GM12864 (cell line): ENCODE measurements around the gene TMEM132D.

Experiments used
- DNase-seq: peaks from one replicate; pipeline ENCODE4 v3.0.0-alpha.2; 2011; ENCODE audit warnings: low read depth
- H3K4me3 ChIP-seq: 2 replicates; pipeline ENCODE4 v1.5.1; 2011; ENCODE audit warnings: mild to moderate bottlenecking, low read depth, low read length, control low read depth
- TF ChIP-seq, protein P1 (sequence below): IDR thresholded peaks from 2 replicates; pipeline ENCODE4 v1.5.1; 2011; ENCODE audit warnings: low read depth, mild to moderate bottlenecking, moderate library complexity, low read length, control low read depth, inconsistent platforms; ENCODE audit errors: missing control alignments

Gene TMEM132D

GRCh38 chr12:129791396-129791795 lies 112.4 kb downstream of the TMEM132D start:
- no peak for DNase-seq
- no peak overlapping the region for H3K4me3 ChIP-seq
- TF ChIP-seq, protein P1, sequence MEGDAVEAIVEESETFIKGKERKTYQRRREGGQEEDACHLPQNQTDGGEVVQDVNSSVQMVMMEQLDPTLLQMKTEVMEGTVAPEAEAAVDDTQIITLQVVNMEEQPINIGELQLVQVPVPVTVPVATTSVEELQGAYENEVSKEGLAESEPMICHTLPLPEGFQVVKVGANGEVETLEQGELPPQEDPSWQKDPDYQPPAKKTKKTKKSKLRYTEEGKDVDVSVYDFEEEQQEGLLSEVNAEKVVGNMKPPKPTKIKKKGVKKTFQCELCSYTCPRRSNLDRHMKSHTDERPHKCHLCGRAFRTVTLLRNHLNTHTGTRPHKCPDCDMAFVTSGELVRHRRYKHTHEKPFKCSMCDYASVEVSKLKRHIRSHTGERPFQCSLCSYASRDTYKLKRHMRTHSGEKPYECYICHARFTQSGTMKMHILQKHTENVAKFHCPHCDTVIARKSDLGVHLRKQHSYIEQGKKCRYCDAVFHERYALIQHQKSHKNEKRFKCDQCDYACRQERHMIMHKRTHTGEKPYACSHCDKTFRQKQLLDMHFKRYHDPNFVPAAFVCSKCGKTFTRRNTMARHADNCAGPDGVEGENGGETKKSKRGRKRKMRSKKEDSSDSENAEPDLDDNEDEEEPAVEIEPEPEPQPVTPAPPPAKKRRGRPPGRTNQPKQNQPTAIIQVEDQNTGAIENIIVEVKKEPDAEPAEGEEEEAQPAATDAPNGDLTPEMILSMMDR = no peak

DNA sequence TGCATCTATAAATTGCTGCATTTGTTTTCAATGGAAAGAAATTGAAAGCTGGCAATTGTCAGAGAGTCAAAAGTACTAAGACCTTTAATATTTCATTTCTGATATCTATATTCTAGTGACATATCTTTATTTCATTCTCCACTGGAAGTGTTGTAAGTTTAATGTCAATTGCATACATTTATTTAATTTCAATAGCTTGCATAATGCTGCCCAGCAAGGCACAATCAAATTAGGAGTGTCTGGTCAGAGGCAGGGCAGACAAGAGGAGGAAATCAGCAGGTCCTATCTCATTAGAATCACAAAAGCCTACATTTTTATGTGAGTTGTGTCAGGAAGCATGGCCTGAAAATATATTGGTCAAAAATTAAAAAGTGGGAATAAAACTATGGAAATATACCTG lies 112.9 kb downstream of the TMEM132D start:
- no peak for DNase-seq
- H3K4me3 ChIP-seq = no peak overlapping the region
- TF ChIP-seq, protein P1 = no peak

DNA sequence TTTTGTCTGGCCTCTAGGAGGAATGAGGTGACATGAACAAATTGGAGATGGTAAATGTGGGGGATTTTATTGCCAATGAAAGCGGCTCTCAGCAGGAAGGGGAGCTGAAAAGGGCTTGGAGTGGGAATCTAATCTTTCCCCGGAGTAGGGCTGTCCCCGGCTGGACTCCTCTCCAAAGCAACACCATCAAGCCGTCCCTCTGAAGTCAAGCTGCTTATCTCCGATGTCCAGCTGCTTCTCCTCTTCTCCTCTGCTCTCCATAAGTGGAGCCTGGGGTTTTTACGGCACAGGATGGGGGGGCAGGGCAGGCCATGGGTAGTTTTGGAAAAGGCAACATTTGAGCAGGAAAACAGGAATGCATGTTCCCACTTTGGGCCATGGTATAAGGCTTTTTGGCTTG lies 113.5 kb downstream of the TMEM132D start:
- TF ChIP-seq, protein P1 = no peak
- no peak overlapping the region for H3K4me3 ChIP-seq
- no peak for DNase-seq

DNA sequence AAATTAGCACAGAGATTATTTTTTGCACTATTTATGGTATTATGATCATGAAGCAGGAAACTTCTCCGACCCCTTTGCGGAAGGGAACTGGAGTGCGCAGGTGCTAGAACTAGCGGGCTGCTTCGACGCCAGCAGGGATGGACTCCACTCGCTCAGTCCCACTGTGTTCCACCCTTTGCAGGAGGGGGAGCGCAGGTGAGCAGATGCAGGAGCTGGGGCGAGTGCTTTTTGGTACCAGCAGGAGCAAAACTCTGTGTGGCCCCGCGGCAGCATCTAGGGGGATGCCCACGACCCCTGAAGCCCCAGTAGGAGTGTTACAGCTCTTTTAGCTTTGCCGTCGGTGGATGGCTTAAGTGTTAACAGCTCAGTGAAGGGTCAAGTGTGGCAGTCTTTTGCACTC lies 113.9 kb downstream of the TMEM132D start:
- TF ChIP-seq, protein P1 = no peak
- DNase-seq = no peak
- no peak overlapping the region for H3K4me3 ChIP-seq

- TF ChIP-seq, protein P1 = no peak
- DNase-seq = no peak
- H3K4me3 ChIP-seq = no peak overlapping the region
Measured at GRCh38 chr12:129788506-129789084, 115.2 kb downstream of the TMEM132D start.

GRCh38 chr12:129779989-129780388 lies 123.8 kb downstream of the TMEM132D start:
- TF ChIP-seq, protein P1 = no peak

DNA sequence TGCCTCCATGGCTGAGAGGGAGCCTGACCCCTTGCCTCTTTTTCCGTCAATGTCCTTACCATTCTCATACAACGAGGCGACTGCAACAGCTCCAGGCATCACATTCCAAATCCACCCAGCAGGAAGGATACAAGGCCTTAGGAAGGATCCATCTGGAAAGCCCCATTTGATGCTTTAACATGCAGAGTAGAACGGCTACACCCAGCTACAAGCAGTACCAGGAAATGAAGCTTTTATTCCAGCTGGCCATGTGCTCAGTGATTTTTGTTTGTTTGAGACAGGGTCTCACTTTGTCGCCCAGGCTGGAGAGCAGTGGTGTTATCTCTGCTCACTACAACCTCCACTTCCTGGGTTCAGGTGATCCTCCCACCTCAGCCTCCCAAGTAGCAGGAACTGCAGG lies 124.8 kb downstream of the TMEM132D start:
- no peak for DNase-seq

More at GRCh38 chr12:129779989-129780388, 123.8 kb downstream of the TMEM132D start:
- DNase-seq = no peak
- no peak overlapping the region for H3K4me3 ChIP-seq

More for the DNA sequence above, 124.8 kb downstream of the TMEM132D start:
- no peak overlapping the region for H3K4me3 ChIP-seq
- TF ChIP-seq, protein P1 = no peak
